Left lung (tissue), 10 donors: Measurements from ENCODE around the gene GMNN. TPM values are rescaled to one million over a fixed set of nuclear protein-coding genes. Genes with fewer than 3 reads are reported as not detected.
"Not testable (repeated sequence)": the region's sequence is repeated elsewhere in the genome, so short reads cannot be mapped to it uniquely, and the experiment has no call there.

Experiments used
- ATAC-seq: fragments of 200-7000 bp; cut with Tn5 transposase; one replicate; pipeline ENCODE4 v1.9.1; 2020; ENCODE audit warnings: moderate library complexity
- DNase-seq, 4 donors: peaks; one replicate each; pipeline ENCODE4 v3.0.0-alpha.2; 2013 to 2020
- H3K27ac ChIP-seq, 2 donors: fragments of 200-600 bp; sonication (generic) in 1 of 2; one replicate each; pipeline versions ENCODE4 v1.5.0 to v1.8.0; 2020 to 2021
- H3K27me3 ChIP-seq, 2 donors: fragments of 200-600 bp; sonication (generic) in 1 of 2; one replicate each; pipeline versions ENCODE4 v1.5.0 to v1.8.0; 2020 to 2021
- H3K36me3 ChIP-seq, 2 donors: fragments of 200-600 bp; sonication (generic) in 1 of 2; one replicate each; pipeline versions ENCODE4 v1.5.0 to v1.8.0; 2020 to 2021
- H3K4me1 ChIP-seq, 2 donors: fragments of 200-600 bp; one replicate each; pipeline ENCODE4 v1.8.0; 2021
- H3K4me3 ChIP-seq, 2 donors: fragments of 200-600 bp; sonication (generic) in 1 of 2; one replicate each; pipeline versions ENCODE4 v1.5.0 to v1.8.0; 2020 to 2021; ENCODE audit warnings: mild to moderate bottlenecking in 1 of 2
- H3K9me3 ChIP-seq, 2 donors: fragments of 200-600 bp; sonication (generic) in 1 of 2; one replicate each; pipeline versions ENCODE4 v1.5.0 to v1.8.0; 2020 to 2021
- CTCF ChIP-seq, 2 donors: fragments of 200-600 bp; sonication (generic) in 1 of 2; IDR thresholded peaks; one replicate each; pipeline versions ENCODE4 v1.5.0 to v1.8.0; 2021; ENCODE audit warnings: antibody characterized with exemption in 2 of 2
- intact Hi-C, 2 donors: fragments of 100-400 bp; cut with DNase I; formaldehyde crosslinking; loops; one replicate each; pipeline versions ENCODE4 v1.11.2 to v1.14.2; 2022
- polyA plus RNA-seq, 6 donors: library from polyadenylated mRNA; unstranded; fragments of 120-200 nt; gene quantifications; one replicate each; pipeline ENCODE4 v1.2.1, GENCODE V29; 2013; ENCODE audit not compliant: insufficient read length in 6 of 6
- total RNA-seq, 2 donors: library from RNA; stranded (reverse); fragmentation: NEBNext Ultra II Directional; extraction: Animal tissue kit (Norgen Biotek cat#: 25700); gene quantifications; one replicate each; pipeline ENCODE4 v1.2.1, GENCODE V29; 2021
- donor health status: DM: no; HTN: yes; CAD: no.
- donor health status: DM: no; HTN: no; CAD: no.

The GMNN gene
- total and polyA plus RNA-seq, 8 donors = 19.6 to 44.3 (median 36.6) TPM

- no peak for TF ChIP-seq CTCF (IDR thresholded peaks at IDR 0.05)
- DNase-seq = no peak
- Histone ChIP-seq H3K27ac (peak overlapping the region; percentile 83 to 91), H3K27me3 (no peaks in the 10 kb centered on the region), H3K4me1 (peaks cover 9 to 27% of the 10 kb centered on the region in 2 donors), H3K9me3 (no peaks in the 10 kb centered on the region), H3K36me3 (no peaks in the 10 kb centered on the region), H3K4me3 (no peak overlapping the region)
- peak; percentile 62 for ATAC-seq
- intact Hi-C loops = no loop called here
Measured at GRCh38 chr6:24744911-24745310, 29.8 kb upstream of the GMNN start.

- no peaks in the 10 kb centered on the region for H3K27me3 ChIP-seq
- no peaks in the 10 kb centered on the region for H3K36me3 ChIP-seq
- DNase-seq (no peak), ATAC-seq (no peak)
- H3K4me1 ChIP-seq = peaks cover 0 to 4% of the 10 kb centered on the region in 2 donors
- no peak overlapping the region for H3K4me3 ChIP-seq
- no peak for TF ChIP-seq CTCF (IDR thresholded peaks at IDR 0.05)
- H3K27ac ChIP-seq = peak overlapping the region; percentile 2 to 76
- peaks cover 0 to 2% of the 10 kb centered on the region in 2 donors for H3K9me3 ChIP-seq
- intact Hi-C loops = no loop called here
Measured at GRCh38 chr6:24749297-24749696, 25.4 kb upstream of the GMNN start.

- ATAC-seq, H3K9me3 ChIP-seq, H3K27ac ChIP-seq, DNase-seq, H3K4me1 ChIP-seq, intact Hi-C loops, H3K27me3 ChIP-seq, H3K36me3 ChIP-seq, H3K4me3 ChIP-seq: not testable (repeated sequence)
Measured at GRCh38 chr6:24750878-24751277, 23.9 kb upstream of the GMNN start.

GRCh38 chr6:24752503-24752902 is 22.2 kb upstream of the GMNN start:
- Histone ChIP-seq H3K4me1 (no peaks in the 10 kb centered on the region), H3K36me3 (no peaks in the 10 kb centered on the region), H3K9me3 (peaks cover 0 to 2% of the 10 kb centered on the region in 2 donors), H3K4me3 (no peak overlapping the region), H3K27ac (no peak overlapping the region), H3K27me3 (no peaks in the 10 kb centered on the region)
- DNase-seq (no peak), ATAC-seq (no peak)
- TF ChIP-seq CTCF (IDR thresholded peaks at IDR 0.05) = no peak
- intact Hi-C loops = no loop called here

GRCh38 chr6:24752917-24753492 is 21.7 kb upstream of the GMNN start:
- no peak for ATAC-seq

More at GRCh38 chr6:24752917-24753492, 21.7 kb upstream of the GMNN start:
- Histone ChIP-seq H3K27me3 (no peaks in the 10 kb centered on the region), H3K36me3 (no peaks in the 10 kb centered on the region), H3K9me3 (peaks cover 0 to 2% of the 10 kb centered on the region in 2 donors), H3K27ac (no peak overlapping the region), H3K4me3 (no peak overlapping the region), H3K4me1 (no peaks in the 10 kb centered on the region)
- DNase-seq = no peak
- intact Hi-C loops = no loop called here
- no peak for TF ChIP-seq CTCF (IDR thresholded peaks at IDR 0.05)
